ENCODE measurements around the gene ARSB.

The ARSB gene

GRCh38 chr5:78959767-78960166 is 25.3 kb downstream of the ARSB start:
- H3K36me3 ChIP-seq (ENCODE audit: insufficient read depth, low read length): no peaks in the 10 kb centered on the region
- no peak overlapping the region for H3K27ac ChIP-seq (ENCODE audit: low read depth, low read length, poor library complexity, severe bottlenecking)
- H3K79me2 ChIP-seq (ENCODE audit: insufficient read depth, low read length): no peaks in the 10 kb centered on the region
- no peak overlapping the region for H2AFZ ChIP-seq (ENCODE audit: low read length)
- H3K4me2 ChIP-seq (ENCODE audit: low read length): no peak overlapping the region
- H3F3A ChIP-seq (ENCODE audit: insufficient read depth, low read length): no peaks in the 10 kb centered on the region
- H3K4me1 ChIP-seq (ENCODE audit: insufficient read depth, low read length, severe bottlenecking): no peaks in the 10 kb centered on the region
- H3K27me3 ChIP-seq (ENCODE audit: insufficient read depth, low read length): no peaks in the 10 kb centered on the region
- no peak overlapping the region for H3K9ac ChIP-seq (ENCODE audit: low read length)
- no peaks in the 10 kb centered on the region for H4K20me1 ChIP-seq (ENCODE audit: insufficient read depth, low read length)
- no peak for TF ChIP-seq EZH2 (IDR thresholded peaks at IDR 0.05; ENCODE audit: borderline replicate concordance, low read length)
- no peak for TF ChIP-seq CTCF (IDR thresholded peaks at IDR 0.05; ENCODE audit: low read length)
- H3K9me2 ChIP-seq (ENCODE audit: low read depth, low read length): no peaks in the 10 kb centered on the region
- H3K4me3 ChIP-seq (ENCODE audit: low read depth, low read length, poor library complexity, severe bottlenecking): no peak overlapping the region
- H3K9me3 ChIP-seq (ENCODE audit: low read length): no peaks in the 10 kb centered on the region

- Histone ChIP-seq H3K27me3 (ENCODE audit: insufficient read depth, low read length) (no peaks in the 10 kb centered on the region), H3K9me3 (ENCODE audit: low read length) (no peaks in the 10 kb centered on the region), H4K20me1 (ENCODE audit: insufficient read depth, low read length) (no peaks in the 10 kb centered on the region), H3K27ac (ENCODE audit: low read depth, low read length, poor library complexity, severe bottlenecking) (no peak overlapping the region), H3K36me3 (ENCODE audit: insufficient read depth, low read length) (no peaks in the 10 kb centered on the region), H3K4me2 (ENCODE audit: low read length) (no peak overlapping the region), H3K9me2 (ENCODE audit: low read depth, low read length) (no peaks in the 10 kb centered on the region), H3K79me2 (ENCODE audit: insufficient read depth, low read length) (no peaks in the 10 kb centered on the region), H3F3A (ENCODE audit: insufficient read depth, low read length) (no peaks in the 10 kb centered on the region), H3K4me1 (ENCODE audit: insufficient read depth, low read length, severe bottlenecking) (no peaks in the 10 kb centered on the region), H3K4me3 (ENCODE audit: low read depth, low read length, poor library complexity, severe bottlenecking) (no peak overlapping the region), H2AFZ (ENCODE audit: low read length) (no peak overlapping the region), H3K9ac (ENCODE audit: low read length) (no peak overlapping the region)
- no peak for TF ChIP-seq EZH2 (IDR thresholded peaks at IDR 0.05; ENCODE audit: borderline replicate concordance, low read length)
- TF ChIP-seq CTCF (IDR thresholded peaks at IDR 0.05; ENCODE audit: low read length): no peak
Measured at GRCh38 chr5:78958672-78959445, 26.3 kb downstream of the ARSB start.

GRCh38 chr5:78956901-78957300 is 28.2 kb downstream of the ARSB start:
- H2AFZ ChIP-seq (ENCODE audit: low read length): no peak overlapping the region
- no peak overlapping the region for H3K9ac ChIP-seq (ENCODE audit: low read length)
- H3K4me2 ChIP-seq (ENCODE audit: low read length): no peak overlapping the region
- TF ChIP-seq EZH2 (IDR thresholded peaks at IDR 0.05; ENCODE audit: borderline replicate concordance, low read length) (no peak), CTCF (IDR thresholded peaks at IDR 0.05; ENCODE audit: low read length) (no peak)
- no peaks in the 10 kb centered on the region for H3K9me3 ChIP-seq (ENCODE audit: low read length)
- H3K27ac ChIP-seq (ENCODE audit: low read depth, low read length, poor library complexity, severe bottlenecking): no peak overlapping the region
- H3F3A ChIP-seq (ENCODE audit: insufficient read depth, low read length): no peaks in the 10 kb centered on the region
- no peaks in the 10 kb centered on the region for H3K27me3 ChIP-seq (ENCODE audit: insufficient read depth, low read length)
- H3K9me2 ChIP-seq (ENCODE audit: low read depth, low read length): no peaks in the 10 kb centered on the region
- H3K79me2 ChIP-seq (ENCODE audit: insufficient read depth, low read length): no peaks in the 10 kb centered on the region
- no peaks in the 10 kb centered on the region for H3K4me1 ChIP-seq (ENCODE audit: insufficient read depth, low read length, severe bottlenecking)
- H4K20me1 ChIP-seq (ENCODE audit: insufficient read depth, low read length): no peaks in the 10 kb centered on the region
- no peaks in the 10 kb centered on the region for H3K36me3 ChIP-seq (ENCODE audit: insufficient read depth, low read length)
- no peak overlapping the region for H3K4me3 ChIP-seq (ENCODE audit: low read depth, low read length, poor library complexity, severe bottlenecking)

Measured in OCI-LY1 (cell line).